Smooth muscle cell (in vitro differentiated cells): Measurements from ENCODE around the gene BMX. TPM values are rescaled to one million over a fixed set of nuclear protein-coding genes. Genes with fewer than 3 reads are reported as not detected.

ENCODE experiments used
- DNase-seq: peaks from one replicate; lab custom pipeline; 2025; ENCODE audit not compliant: unreplicated experiment; lab: John Stamatoyannopoulos, UW
- H2AFZ ChIP-seq: fragments of 200-600 bp; sonication (generic); 2 replicates; pipeline ENCODE4 v1.6.0; 2016; ENCODE audit warnings: antibody characterized with exemption, low read depth, mild to moderate bottlenecking
- H3F3A ChIP-seq: fragments of 200-600 bp; sonication (generic); 2 replicates; pipeline ENCODE4 v1.6.0; 2017; ENCODE audit warnings: antibody characterized with exemption, low read depth
- H3K27ac ChIP-seq: fragments of 200-600 bp; sonication (generic); 2 replicates; pipeline ENCODE4 v1.5.1; 2016; ENCODE audit warnings: low read depth, mild to moderate bottlenecking
- H3K27me3 ChIP-seq: fragments of 200-600 bp; sonication (generic); 2 replicates; pipeline ENCODE4 v1.6.1; 2016; ENCODE audit warnings: low read depth, mild to moderate bottlenecking
- H3K36me3 ChIP-seq: fragments of 200-600 bp; sonication (generic); 2 replicates; pipeline ENCODE4 v1.5.1; 2016; ENCODE audit warnings: low read depth
- H3K4me1 ChIP-seq: fragments of 200-600 bp; sonication (generic); 2 replicates; pipeline ENCODE4 v1.5.1; 2016; ENCODE audit warnings: low read depth
- H3K4me2 ChIP-seq: fragments of 200-600 bp; sonication (generic); 2 replicates; pipeline ENCODE4 v1.6.0; 2016; ENCODE audit warnings: mild to moderate bottlenecking
- H3K4me3 ChIP-seq: fragments of 200-600 bp; sonication (generic); 2 replicates; pipeline ENCODE4 v1.5.1; 2016; ENCODE audit warnings: mild to moderate bottlenecking
- H3K79me2 ChIP-seq: fragments of 200-600 bp; sonication (generic); 2 replicates; pipeline ENCODE4 v1.6.0; 2016; ENCODE audit warnings: low read depth, mild to moderate bottlenecking
- H3K9ac ChIP-seq: fragments of 200-600 bp; sonication (generic); 2 replicates; pipeline ENCODE4 v1.6.0; 2016; ENCODE audit warnings: low read depth
- H3K9me3 ChIP-seq: fragments of 200-600 bp; sonication (generic); replicated peaks from 2 replicates; pipeline ENCODE4 v1.5.1; 2016; ENCODE audit warnings: low read depth
- H4K20me1 ChIP-seq: fragments of 200-600 bp; sonication (generic); 2 replicates; pipeline ENCODE4 v1.6.0; 2016; ENCODE audit warnings: low read depth
- WGBS: methylation state at CpG from one replicate; pipeline ENCODE4 v1.1.7; 2016; ENCODE audit warnings: low lambda C conversion rate; 5-methylcytosine and 5-hydroxymethylcytosine counted together
- polyA plus RNA-seq: library from polyadenylated mRNA; unstranded; fragments of >200 nt; fragmentation: Nextera tagmentation; extraction: Ambion mirVana; gene quantifications from 2 replicates; pipeline ENCODE4 v1.2.1, GENCODE V29; 2016
- total RNA-seq: library from RNA; depleted of rRNA; stranded (reverse); fragments of >200 nt; gene quantifications from 2 replicates; pipeline ENCODE4 v1.2.3, GENCODE V29; 2014
- TF ChIP-seq, protein P1 (sequence below): fragments of 200-600 bp; sonication (generic); IDR thresholded peaks from 2 replicates; pipeline ENCODE4 v1.5.1; 2017; ENCODE audit warnings: borderline replicate concordance, mild to moderate bottlenecking, antibody characterized with exemption; ENCODE audit not compliant: insufficient read depth, poor library complexity, severe bottlenecking

BMX gene
- total and polyA plus RNA-seq, 2 experiments from 2014 or later = not detected

DNA sequence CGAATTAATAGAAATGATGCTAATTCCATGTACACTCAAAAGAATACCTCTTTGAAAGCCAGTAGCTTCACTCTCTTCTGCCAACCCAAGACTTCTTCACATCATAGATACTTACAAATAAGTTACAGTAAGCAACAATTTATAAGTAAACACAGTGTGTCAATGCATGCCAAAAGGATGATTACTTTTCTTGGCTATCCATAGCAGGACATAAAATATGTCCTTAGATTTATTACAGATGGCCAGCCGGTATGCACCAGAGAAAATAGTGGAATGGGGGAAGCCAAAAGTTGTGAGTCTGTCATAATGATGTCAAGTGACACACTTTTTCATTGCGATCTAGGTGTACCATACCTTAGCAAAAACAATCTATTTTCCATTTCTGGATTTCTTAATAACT is 631 bp upstream of the BMX start:
- H3F3A ChIP-seq = no peaks in the 10 kb centered on the region
- H2AFZ ChIP-seq = no peak overlapping the region

DNA sequence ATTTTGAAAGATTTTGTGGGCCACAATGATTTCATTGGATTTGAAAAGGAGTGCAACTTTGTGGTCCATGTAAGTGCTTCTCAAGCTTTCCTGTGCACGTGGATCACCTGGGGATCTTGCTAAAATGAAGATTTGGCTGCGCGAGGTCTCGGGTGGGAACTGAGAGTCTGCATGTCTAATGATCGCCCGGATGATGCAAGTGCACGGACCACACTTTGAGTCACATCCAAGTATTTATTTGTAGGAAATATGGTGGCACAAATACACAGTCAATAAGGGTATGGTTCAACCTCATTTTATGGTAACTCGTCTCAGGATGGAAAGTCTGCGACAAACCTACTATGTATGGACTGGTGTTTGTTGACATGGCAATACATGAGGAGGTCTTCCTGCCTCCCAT is 899 bp downstream of the BMX start:
- no peak overlapping the region for H3K4me2 ChIP-seq
- DNase-seq = no peak
- no peaks in the 10 kb centered on the region for H3K27me3 ChIP-seq
- TF ChIP-seq, protein P1, sequence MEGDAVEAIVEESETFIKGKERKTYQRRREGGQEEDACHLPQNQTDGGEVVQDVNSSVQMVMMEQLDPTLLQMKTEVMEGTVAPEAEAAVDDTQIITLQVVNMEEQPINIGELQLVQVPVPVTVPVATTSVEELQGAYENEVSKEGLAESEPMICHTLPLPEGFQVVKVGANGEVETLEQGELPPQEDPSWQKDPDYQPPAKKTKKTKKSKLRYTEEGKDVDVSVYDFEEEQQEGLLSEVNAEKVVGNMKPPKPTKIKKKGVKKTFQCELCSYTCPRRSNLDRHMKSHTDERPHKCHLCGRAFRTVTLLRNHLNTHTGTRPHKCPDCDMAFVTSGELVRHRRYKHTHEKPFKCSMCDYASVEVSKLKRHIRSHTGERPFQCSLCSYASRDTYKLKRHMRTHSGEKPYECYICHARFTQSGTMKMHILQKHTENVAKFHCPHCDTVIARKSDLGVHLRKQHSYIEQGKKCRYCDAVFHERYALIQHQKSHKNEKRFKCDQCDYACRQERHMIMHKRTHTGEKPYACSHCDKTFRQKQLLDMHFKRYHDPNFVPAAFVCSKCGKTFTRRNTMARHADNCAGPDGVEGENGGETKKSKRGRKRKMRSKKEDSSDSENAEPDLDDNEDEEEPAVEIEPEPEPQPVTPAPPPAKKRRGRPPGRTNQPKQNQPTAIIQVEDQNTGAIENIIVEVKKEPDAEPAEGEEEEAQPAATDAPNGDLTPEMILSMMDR = no peak
- no peaks in the 10 kb centered on the region for H3K79me2 ChIP-seq
- H3F3A ChIP-seq = no peaks in the 10 kb centered on the region
- H3K9ac ChIP-seq = no peak overlapping the region
- no peak overlapping the region for H3K4me3 ChIP-seq
- H3K4me1 ChIP-seq = no peaks in the 10 kb centered on the region
- H3K9me3 ChIP-seq = no peaks in the 10 kb centered on the region
- 97% methylated on average over 9 of the region's 9 CpGs for WGBS
- H3K36me3 ChIP-seq = no peaks in the 10 kb centered on the region
- H2AFZ ChIP-seq = no peak overlapping the region
- no peaks in the 10 kb centered on the region for H4K20me1 ChIP-seq
- no peak overlapping the region for H3K27ac ChIP-seq

More for the DNA sequence above, 631 bp upstream of the BMX start:
- Histone ChIP-seq H3K4me2 (no peak overlapping the region), H3K36me3 (no peaks in the 10 kb centered on the region), H3K4me1 (no peaks in the 10 kb centered on the region), H3K9me3 (no peaks in the 10 kb centered on the region), H3K4me3 (no peak overlapping the region), H3K79me2 (no peaks in the 10 kb centered on the region), H3K9ac (no peak overlapping the region), H4K20me1 (no peaks in the 10 kb centered on the region), H3K27me3 (no peaks in the 10 kb centered on the region), H3K27ac (no peak overlapping the region)
- 89% methylated on average over 3 of the region's 3 CpGs for whole genome bisulfite sequencing
- no peak for DNase-seq
- TF ChIP-seq, protein P1 = no peak

GRCh38 chrX:15504661-15505060 is 4.1 kb downstream of the BMX start:
- no peak overlapping the region for H3K4me3 ChIP-seq
- H3K4me1 ChIP-seq = no peaks in the 10 kb centered on the region
- no peaks in the 10 kb centered on the region for H3K36me3 ChIP-seq
- no peak overlapping the region for H3K4me2 ChIP-seq
- no peak overlapping the region for H3K9ac ChIP-seq
- TF ChIP-seq, protein P1 = no peak
- H2AFZ ChIP-seq = no peak overlapping the region
- 95% methylated on average over 1 of the region's 1 CpG for WGBS
- H3F3A ChIP-seq = no peaks in the 10 kb centered on the region
- H3K79me2 ChIP-seq = no peaks in the 10 kb centered on the region
- DNase-seq = no peak
- H4K20me1 ChIP-seq = no peaks in the 10 kb centered on the region
- H3K9me3 ChIP-seq = no peaks in the 10 kb centered on the region
- no peak overlapping the region for H3K27ac ChIP-seq
- no peaks in the 10 kb centered on the region for H3K27me3 ChIP-seq

DNA sequence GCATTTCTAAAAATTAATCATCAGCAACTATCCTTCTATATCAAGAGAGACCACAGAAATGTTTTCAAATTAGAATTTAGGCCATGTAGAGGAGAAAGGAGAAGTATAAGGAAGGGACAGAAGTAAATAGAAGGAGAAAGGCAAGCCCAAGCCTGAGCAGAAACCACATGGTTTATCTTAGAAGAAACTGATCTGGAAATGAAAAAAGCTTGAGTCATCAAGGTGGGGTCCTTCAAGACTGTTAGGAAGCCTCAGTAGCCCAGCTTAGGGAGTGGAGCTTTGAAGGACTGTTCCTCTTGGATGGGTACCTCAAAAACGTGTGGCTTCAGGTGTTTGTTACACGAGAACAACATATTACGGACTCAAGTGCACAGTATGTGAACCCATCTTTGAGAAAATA is 4.5 kb downstream of the BMX start:
- TF ChIP-seq, protein P1 = no peak
- no peaks in the 10 kb centered on the region for H3K36me3 ChIP-seq
- H3K4me2 ChIP-seq = no peak overlapping the region
- no peaks in the 10 kb centered on the region for H4K20me1 ChIP-seq
- no peak overlapping the region for H3K27ac ChIP-seq
- H3K9ac ChIP-seq = no peak overlapping the region
- H3K4me1 ChIP-seq = no peaks in the 10 kb centered on the region
- H3K27me3 ChIP-seq = no peaks in the 10 kb centered on the region
- 83% methylated on average over 3 of the region's 3 CpGs for WGBS
- H2AFZ ChIP-seq = no peak overlapping the region
- no peaks in the 10 kb centered on the region for H3F3A ChIP-seq
- no peak for DNase-seq
- no peak overlapping the region for H3K4me3 ChIP-seq
- H3K9me3 ChIP-seq = no peaks in the 10 kb centered on the region
- H3K79me2 ChIP-seq = no peaks in the 10 kb centered on the region
